Activated T-cell treated with anti-CD3 and anti-CD28 coated beads, Interleukin-2, amount 50 U/mL, for 4 hours (primary cell): ENCODE data around the gene SLIT3. TPM values are rescaled to one million over a fixed set of nuclear protein-coding genes. Genes with fewer than 3 reads are reported as not detected.

Experiments used
- ATAC-seq, 2 donors: fragments of 200-7000 bp; cut with Tn5 transposase; one replicate each; pipeline ENCODE4 v1.10.0; 2021
- DNase-seq: peaks from one replicate; pipeline ENCODE4 v3.0.0-alpha.2; 2020
- H3K27me3 Mint-ChIP-seq: one replicate; pipeline ENCODE4 v1.8.0; 2021; ENCODE audit warnings: low read depth, mixed read lengths
- H3K36me3 Mint-ChIP-seq: one replicate; pipeline ENCODE4 v1.8.0; 2022; ENCODE audit warnings: mixed read lengths; ENCODE audit not compliant: insufficient read depth
- H3K4me1 Mint-ChIP-seq: one replicate; pipeline ENCODE4 v1.8.0; 2021; ENCODE audit warnings: low read depth, mixed read lengths
- H3K4me3 Mint-ChIP-seq: one replicate; pipeline ENCODE4 v1.8.0; 2021; ENCODE audit warnings: mild to moderate bottlenecking, moderate library complexity, mixed read lengths
- H3K9me3 Mint-ChIP-seq: one replicate; pipeline ENCODE4 v1.8.0; 2021; ENCODE audit warnings: mixed read lengths
- total RNA-seq, 3 donors: library from RNA; stranded (reverse); gene quantifications; one replicate each; pipeline ENCODE4 v1.2.1, GENCODE V29; 2021

SLIT3 gene
- total RNA-seq, 3 donors from 2014 or later, result 0.03 to 0.16 (median 0.03) TPM

DNA sequence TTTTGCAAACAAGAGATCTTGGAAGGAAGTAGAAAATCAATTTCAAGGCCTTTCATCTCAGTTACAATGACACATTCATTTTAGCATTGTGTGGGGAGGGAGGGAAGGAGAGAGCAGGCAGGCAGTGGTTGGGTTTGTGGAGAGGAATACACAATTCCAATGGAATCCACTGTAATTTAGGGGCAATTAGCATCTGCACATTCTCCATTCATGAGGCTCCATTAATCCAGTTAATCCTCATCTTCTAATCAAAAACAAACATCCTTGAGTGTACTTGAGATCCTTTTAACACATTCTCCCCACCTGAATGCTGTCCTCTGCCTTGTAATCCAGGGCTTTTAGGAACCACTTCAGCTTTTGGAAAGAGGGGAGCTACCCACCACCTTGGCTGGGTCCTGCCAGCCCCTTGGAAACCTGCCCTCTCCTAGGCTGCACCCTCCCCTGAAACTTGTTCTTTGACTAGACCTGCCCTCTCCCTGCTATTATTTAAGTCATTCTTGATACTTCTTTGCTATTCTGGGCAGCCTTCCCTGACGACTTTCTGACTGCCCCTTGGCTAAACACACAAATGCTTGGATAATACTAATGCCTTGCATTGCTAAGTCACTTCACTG, 271.2 kb downstream of the SLIT3 start:
- peaks cover 2% of the 10 kb centered on the region for H3K27me3 Mint-ChIP-seq
- DNase-seq (no peak), ATAC-seq (no peak)
- H3K4me1 Mint-ChIP-seq, result no peaks in the 10 kb centered on the region
- no peak overlapping the region for H3K4me3 Mint-ChIP-seq
- H3K36me3 Mint-ChIP-seq, result no peaks in the 10 kb centered on the region
- H3K9me3 Mint-ChIP-seq, result peaks cover 3% of the 10 kb centered on the region

DNA sequence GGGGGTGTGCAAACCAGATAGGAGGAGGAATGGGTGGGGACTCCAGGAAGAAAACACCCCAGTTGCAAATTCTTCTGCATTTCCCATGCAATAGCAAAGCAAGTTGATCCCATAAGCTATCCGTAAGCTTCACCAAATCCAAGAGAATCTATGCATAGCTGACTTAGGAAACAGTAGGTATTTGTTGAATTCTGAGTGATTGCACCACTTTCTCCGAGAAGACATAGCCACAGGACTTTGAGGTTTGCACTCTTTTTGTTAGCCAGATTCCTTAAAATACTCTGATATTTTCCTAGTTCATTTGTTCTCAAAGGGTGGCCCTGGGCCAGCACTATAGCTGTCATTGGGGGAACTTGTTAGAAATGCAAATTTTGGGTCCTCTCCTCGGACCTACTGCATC, 271.9 kb downstream of the SLIT3 start:
- ATAC-seq (no peak), DNase-seq (no peak)
- Mint-ChIP-seq H3K27me3 (peaks cover 8% of the 10 kb centered on the region), H3K36me3 (no peaks in the 10 kb centered on the region), H3K4me1 (no peaks in the 10 kb centered on the region), H3K4me3 (no peak overlapping the region), H3K9me3 (peaks cover 3% of the 10 kb centered on the region)

DNA sequence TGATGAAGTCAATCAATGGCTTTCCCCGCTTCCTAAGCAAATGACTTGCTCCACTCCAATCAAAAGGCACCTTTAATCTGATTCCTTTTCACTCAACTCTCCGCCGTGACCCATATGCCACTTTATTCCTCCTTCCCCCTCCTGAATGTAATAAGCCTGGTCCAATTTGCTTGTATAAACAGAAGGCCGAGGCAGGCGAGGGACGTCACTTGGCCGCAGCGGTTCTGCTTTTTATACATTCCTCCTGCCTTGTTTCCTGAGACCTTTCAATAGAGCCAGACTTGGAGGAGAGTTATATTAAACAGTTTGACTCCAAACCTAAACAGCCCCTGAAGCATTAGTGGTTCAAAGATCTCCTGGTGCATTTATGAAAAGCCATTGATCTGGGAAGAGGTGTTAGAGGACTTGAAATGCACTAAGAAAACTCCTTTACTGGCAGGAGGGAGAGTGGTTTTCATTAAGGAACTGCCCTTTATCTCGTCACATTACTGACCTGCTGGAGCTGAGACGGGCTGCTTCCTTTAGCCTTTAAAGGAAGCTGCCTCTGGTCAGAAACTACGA, 273.4 kb downstream of the SLIT3 start:
- Mint-ChIP-seq H3K27me3 (peaks cover 10% of the 10 kb centered on the region), H3K36me3 (no peaks in the 10 kb centered on the region), H3K4me1 (no peaks in the 10 kb centered on the region), H3K9me3 (no peaks in the 10 kb centered on the region), H3K4me3 (no peak overlapping the region)
- no peak for ATAC-seq
- no peak for DNase-seq

DNA sequence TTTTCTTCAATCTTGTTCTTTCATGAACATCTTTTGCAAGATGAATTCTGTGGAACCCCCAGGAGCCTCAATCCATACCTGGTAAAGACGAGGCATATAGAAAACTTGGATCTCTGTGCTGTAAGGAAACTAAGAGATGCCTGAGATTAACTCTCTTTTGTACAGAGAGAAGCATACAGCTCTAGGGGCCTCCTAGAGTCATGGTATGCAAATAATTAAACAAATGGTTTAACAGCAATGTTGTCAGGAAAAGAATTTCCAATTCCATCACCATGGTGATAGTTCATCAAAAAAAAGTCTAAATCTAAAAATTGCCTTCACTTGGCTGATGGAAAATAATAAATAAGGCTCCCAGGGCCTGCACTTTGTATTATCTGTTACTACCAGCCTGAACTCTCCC, 275.4 kb downstream of the SLIT3 start:
- H3K4me3 Mint-ChIP-seq, result no peak overlapping the region
- no peaks in the 10 kb centered on the region for H3K4me1 Mint-ChIP-seq
- DNase-seq (no peak), ATAC-seq (no peak)
- H3K27me3 Mint-ChIP-seq, result peaks cover 10% of the 10 kb centered on the region
- no peaks in the 10 kb centered on the region for H3K9me3 Mint-ChIP-seq
- H3K36me3 Mint-ChIP-seq, result no peaks in the 10 kb centered on the region

DNA sequence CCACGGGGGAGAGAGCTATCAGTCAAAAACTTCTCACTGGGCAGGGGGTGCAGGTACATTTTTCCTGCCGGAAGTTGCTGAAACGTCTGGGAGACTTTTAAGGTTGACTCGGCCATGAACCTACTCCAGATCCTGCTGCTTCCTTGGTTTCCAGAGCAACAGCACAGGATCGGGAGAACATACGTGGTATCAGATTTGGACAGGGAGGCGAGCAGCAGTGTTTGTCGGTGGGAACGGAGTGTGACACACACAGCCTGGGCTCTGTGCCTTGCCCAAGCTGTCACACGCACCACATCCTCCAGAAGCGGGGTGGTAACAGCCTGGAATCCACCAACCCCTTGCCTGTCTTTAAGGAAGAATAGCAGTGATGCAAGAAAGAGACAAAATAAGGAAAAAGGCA, 276.5 kb downstream of the SLIT3 start:
- Mint-ChIP-seq H3K4me1 (no peaks in the 10 kb centered on the region), H3K4me3 (no peak overlapping the region), H3K36me3 (no peaks in the 10 kb centered on the region), H3K27me3 (peaks cover 10% of the 10 kb centered on the region), H3K9me3 (no peaks in the 10 kb centered on the region)
- DNase-seq (no peak), ATAC-seq (no peak)

DNA sequence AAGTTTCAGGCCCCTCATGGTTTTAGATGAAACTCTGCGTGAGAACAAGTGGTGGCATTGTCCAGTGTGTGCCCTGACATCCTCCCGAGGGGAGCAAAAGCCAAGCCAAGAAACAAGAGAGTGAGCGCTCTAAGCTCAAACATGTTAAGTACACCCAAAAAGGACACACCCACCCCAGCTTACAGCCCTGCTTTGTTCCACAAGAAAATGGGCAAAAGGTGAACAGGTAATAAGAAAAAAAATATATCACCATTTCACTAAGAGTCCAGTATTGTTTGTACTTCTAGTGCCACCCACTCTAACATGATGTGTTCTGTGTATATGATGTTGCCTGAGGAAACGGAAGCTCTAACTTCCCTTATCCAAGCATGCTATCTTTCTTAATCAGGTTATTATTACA, 278.2 kb downstream of the SLIT3 start:
- Mint-ChIP-seq H3K4me3 (no peak overlapping the region), H3K27me3 (peaks cover 12% of the 10 kb centered on the region), H3K4me1 (no peaks in the 10 kb centered on the region), H3K9me3 (no peaks in the 10 kb centered on the region), H3K36me3 (no peaks in the 10 kb centered on the region)
- ATAC-seq, result no peak
- DNase-seq, result no peak

DNA sequence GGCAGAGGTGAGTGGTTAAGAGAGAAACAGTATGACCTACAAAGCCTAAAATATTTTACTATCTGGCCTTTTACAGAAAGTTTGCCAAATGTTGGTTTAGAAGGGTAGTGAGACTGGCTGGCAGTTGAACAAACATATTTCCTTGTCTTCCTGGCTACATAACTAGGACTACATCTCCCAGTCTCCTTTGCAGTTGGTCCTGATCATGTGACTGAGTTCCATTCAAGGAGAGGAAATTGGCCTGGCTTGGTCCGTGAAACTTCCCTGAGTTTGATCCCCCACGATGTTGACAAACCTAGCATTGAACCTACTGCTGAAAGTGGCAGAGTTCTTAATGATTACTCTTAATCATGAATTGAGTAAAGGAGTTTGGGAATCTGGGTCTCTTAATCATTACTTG, 280.8 kb downstream of the SLIT3 start:
- H3K36me3 Mint-ChIP-seq, result no peaks in the 10 kb centered on the region
- H3K4me3 Mint-ChIP-seq, result no peak overlapping the region
- no peak for DNase-seq
- no peaks in the 10 kb centered on the region for H3K4me1 Mint-ChIP-seq
- peaks cover 14% of the 10 kb centered on the region for H3K27me3 Mint-ChIP-seq
- ATAC-seq, result no peak
- H3K9me3 Mint-ChIP-seq, result no peaks in the 10 kb centered on the region

DNA sequence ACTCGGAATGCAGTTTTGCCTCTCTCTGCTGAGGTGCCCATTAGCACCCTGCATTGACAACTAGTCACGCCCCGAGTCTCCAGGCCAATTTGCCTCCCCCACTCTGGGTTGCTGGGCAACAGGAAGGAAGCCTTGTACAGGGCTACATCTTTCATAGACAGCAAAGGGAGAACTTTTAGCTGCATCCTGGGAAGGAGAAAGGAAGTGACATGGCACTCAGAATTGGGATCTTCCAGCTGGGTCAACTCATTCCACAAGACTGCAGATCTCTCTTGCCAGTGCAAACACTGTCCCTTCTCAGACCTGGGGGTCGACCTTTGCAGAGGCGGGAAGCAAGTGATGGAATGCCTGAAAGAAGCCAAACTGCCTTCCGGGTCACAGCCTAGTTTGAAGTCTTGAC, 282.0 kb downstream of the SLIT3 start:
- no peak for DNase-seq
- Mint-ChIP-seq H3K9me3 (no peaks in the 10 kb centered on the region), H3K36me3 (no peaks in the 10 kb centered on the region), H3K27me3 (peaks cover 5% of the 10 kb centered on the region), H3K4me1 (no peaks in the 10 kb centered on the region), H3K4me3 (no peak overlapping the region)
- no peak for ATAC-seq

DNA sequence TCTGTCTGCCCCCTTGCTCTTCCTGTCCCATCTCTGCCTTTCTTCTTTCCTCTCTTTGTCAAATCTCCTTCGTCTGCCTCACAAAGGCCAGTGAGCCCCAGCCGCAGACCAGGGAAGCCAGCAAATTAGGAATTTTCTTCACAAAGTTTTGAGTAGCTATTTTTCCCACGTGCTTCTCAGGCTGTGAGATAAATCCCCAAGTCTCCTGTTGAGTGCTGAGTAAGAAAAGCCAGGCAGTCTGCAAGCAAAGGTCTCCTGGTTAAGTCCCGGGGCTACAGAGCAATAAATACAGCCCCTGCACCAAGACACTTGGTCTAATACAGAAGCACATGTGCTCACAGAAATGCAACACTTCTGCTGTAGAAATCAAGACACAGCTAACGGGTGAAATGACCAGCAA, 284.9 kb downstream of the SLIT3 start:
- no peak for ATAC-seq
- Mint-ChIP-seq H3K9me3 (no peaks in the 10 kb centered on the region), H3K4me3 (no peak overlapping the region), H3K4me1 (no peaks in the 10 kb centered on the region), H3K36me3 (no peaks in the 10 kb centered on the region), H3K27me3 (peaks cover 5% of the 10 kb centered on the region)
- no peak for DNase-seq

DNA sequence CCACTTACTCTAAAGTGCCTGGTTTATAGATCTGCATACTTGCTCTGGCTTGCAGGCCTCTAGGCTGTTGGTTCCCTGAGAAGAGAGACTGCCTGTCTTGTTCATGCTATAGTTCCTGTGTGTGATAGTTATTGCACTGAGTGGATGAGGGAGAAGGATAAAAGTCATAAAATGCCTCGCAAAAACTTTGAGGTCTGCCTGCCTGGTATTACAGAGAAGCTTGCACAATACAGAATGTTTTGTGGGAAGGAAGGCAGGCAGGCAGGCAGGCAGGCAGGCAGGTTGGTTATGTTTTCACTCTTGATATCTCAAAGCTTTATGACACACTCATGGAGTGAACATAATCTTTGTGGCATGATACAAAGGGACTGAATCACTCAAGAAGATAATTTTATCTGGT, 287.1 kb downstream of the SLIT3 start:
- no peaks in the 10 kb centered on the region for H3K9me3 Mint-ChIP-seq
- H3K27me3 Mint-ChIP-seq, result peaks cover 3% of the 10 kb centered on the region
- ATAC-seq, result no peak
- H3K36me3 Mint-ChIP-seq, result no peaks in the 10 kb centered on the region
- DNase-seq, result no peak
- no peak overlapping the region for H3K4me3 Mint-ChIP-seq
- no peaks in the 10 kb centered on the region for H3K4me1 Mint-ChIP-seq

DNA sequence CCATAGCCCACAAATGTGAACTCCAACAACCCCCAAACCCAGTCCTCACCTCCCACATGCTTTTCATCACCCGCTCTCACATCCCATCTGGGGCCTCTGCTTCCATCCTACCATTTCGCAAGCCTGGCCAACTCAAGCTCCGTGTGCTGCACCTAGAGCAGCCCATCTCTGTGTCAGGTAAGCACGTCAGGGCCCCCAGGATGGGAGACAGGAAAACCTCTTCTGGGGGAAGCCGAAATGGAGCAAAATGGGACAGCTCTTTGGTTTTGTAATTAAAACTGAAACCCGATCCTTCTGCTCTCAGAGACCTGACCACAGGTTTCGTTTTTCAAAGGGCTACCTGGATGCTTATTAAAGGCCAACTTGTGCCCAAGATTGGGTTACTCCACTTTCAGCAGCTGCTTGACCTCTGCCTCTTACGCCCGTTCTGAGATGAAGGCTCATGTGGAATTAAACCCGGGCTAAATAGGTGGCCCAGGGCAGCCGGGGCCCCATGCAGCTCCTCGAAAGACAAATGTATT, 287.7 kb downstream of the SLIT3 start:
- DNase-seq (no peak), ATAC-seq (no peak)
- Mint-ChIP-seq H3K9me3 (no peaks in the 10 kb centered on the region), H3K4me1 (no peaks in the 10 kb centered on the region), H3K27me3 (peaks cover 3% of the 10 kb centered on the region), H3K4me3 (no peak overlapping the region), H3K36me3 (no peaks in the 10 kb centered on the region)

DNA sequence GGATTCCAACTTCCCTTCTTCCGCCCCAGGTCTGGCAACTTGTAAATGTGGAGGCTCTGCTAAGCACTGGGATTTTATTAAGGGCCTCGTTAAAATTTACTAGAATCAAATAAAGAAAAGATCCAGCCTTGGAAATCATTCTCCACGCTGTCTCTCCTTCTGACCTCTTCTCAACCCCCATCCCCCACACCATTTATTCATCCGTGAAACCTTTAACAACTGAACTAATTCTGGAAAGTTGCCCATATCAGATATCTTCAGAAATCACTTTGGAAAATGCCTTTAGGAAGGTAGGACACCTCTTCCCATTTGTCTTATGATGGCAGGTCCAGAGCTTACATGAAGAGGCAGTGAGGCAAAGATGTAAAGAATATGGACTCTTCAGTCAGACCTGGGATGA, 288.5 kb downstream of the SLIT3 start:
- H3K9me3 Mint-ChIP-seq, result no peaks in the 10 kb centered on the region
- ATAC-seq, result no peak
- no peak for DNase-seq
- peaks cover 3% of the 10 kb centered on the region for H3K27me3 Mint-ChIP-seq
- no peaks in the 10 kb centered on the region for H3K36me3 Mint-ChIP-seq
- H3K4me1 Mint-ChIP-seq, result no peaks in the 10 kb centered on the region
- H3K4me3 Mint-ChIP-seq, result no peak overlapping the region

DNA sequence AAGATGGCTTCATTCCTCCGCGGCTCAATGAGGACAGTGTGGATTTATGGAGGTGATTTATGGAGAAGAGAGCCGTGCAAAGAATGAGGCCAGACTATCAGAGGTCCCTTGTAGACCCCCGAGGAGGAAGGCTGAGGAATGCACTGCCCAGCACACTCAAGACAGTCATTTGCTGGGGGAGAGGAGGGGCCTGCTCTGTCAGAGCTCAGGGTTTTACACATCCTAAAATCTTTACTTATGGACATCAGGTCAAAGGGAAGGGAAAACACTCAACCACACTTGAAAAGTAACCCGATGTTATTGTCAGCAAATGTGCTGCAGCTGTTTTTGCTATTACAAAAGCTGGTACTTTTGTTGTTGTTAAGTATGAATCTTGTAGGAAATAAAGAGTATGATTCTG, 289.5 kb downstream of the SLIT3 start:
- ATAC-seq (no peak), DNase-seq (no peak)
- H3K9me3 Mint-ChIP-seq, result no peaks in the 10 kb centered on the region
- no peak overlapping the region for H3K4me3 Mint-ChIP-seq
- no peaks in the 10 kb centered on the region for H3K4me1 Mint-ChIP-seq
- H3K36me3 Mint-ChIP-seq, result no peaks in the 10 kb centered on the region
- H3K27me3 Mint-ChIP-seq, result peaks cover 3% of the 10 kb centered on the region

DNA sequence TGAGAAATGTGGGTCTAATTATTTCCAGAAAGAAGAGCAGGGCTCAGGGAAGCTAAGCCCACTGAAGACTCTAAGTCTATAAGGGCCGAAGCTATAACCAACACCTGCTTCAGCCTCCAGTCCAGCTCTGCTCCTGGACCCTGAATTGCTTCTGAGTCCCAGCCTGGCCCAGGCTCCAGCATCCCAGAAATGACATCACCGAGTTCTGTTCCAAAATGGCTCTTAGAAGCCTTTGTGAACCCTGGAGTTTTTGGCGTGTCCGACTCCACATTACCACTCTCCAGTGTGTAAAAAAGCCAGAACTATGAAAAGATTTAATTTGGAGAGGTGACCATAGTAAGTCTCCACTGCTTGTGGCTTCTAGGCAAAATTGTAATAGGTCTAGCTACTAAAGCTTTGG, 289.9 kb downstream of the SLIT3 start:
- ATAC-seq (no peak), DNase-seq (no peak)
- no peaks in the 10 kb centered on the region for H3K36me3 Mint-ChIP-seq
- no peak overlapping the region for H3K4me3 Mint-ChIP-seq
- peaks cover 3% of the 10 kb centered on the region for H3K27me3 Mint-ChIP-seq
- H3K4me1 Mint-ChIP-seq, result no peaks in the 10 kb centered on the region
- no peaks in the 10 kb centered on the region for H3K9me3 Mint-ChIP-seq

DNA sequence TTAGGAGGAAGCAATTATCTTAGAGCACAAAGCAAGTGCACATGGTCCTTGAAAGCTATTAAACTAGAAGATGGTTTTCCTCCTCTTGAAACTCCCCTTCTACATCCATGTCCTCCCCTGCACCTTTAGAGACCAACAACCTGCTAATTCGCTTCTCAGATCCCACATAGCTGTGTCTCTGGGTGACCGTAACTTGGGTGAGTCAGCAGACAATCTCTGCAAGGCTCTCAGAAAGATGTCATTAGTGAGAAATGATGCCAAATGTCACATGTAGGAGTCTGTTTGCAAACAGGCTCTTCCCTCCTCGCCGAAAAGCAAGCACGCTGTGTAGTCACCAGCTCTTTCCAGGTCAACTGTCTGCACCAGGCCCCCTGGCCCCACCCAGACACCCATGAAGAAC, 291.8 kb downstream of the SLIT3 start:
- Mint-ChIP-seq H3K27me3 (no peaks in the 10 kb centered on the region), H3K4me1 (no peaks in the 10 kb centered on the region), H3K36me3 (no peaks in the 10 kb centered on the region), H3K4me3 (no peak overlapping the region), H3K9me3 (no peaks in the 10 kb centered on the region)
- no peak for DNase-seq
- ATAC-seq, result no peak
